ENCODE measurements around the gene OSBPL5. TPM values are rescaled to one million over a fixed set of nuclear protein-coding genes. Genes with fewer than 3 reads are reported as not detected.

OSBPL5 gene
- total RNA-seq, 1 donor from 2014 or later = 115 TPM

DNA sequence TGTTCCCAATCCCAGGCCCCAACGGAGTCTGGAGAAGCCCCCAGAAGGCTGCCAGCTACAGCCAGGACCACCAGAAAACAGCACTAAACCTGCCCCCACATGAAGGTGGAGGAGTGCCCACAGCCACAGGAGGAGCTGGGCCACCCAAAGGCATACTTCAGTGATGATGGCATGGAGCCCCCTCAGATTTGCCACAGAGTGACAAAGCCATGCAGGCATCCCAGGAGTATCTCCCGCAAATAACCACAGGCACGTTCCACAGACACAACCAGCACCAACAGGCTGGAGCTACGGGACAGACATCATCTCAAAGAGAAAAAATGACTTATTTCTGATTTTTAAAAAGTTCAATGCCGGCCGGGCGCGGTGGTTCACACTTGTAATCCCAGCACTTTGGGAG lies 118.5 kb downstream of the OSBPL5 start:
- no peak for DNase-seq
- Mint-ChIP-seq H3K36me3 (ENCODE audit: unreplicated experiment) (no peaks in the 10 kb centered on the region), H3K27ac (ENCODE audit: unreplicated experiment) (no peak overlapping the region)

DNA sequence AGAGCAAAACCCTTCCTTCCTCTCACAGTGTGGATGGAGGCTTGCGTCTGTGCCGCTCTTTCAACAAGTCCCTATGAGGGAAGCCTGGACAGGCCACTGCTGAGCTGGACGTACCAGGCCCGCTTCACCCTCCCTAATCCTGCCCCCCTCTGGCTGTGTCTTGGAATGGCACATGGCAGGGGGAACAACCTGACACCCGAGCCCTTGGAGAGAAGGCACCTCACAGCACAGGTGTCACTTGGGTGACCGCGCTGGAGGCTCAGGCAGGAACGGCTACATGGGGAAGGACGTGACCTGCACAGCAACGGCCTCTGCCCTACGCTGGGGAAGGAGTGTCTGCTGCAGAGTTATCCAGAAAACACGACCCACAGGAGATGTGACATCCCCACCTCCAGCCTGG lies 118.9 kb downstream of the OSBPL5 start:
- Mint-ChIP-seq H3K27ac (ENCODE audit: unreplicated experiment) (no peak overlapping the region), H3K36me3 (ENCODE audit: unreplicated experiment) (no peaks in the 10 kb centered on the region), H3K27me3 (ENCODE audit: unreplicated experiment) (peaks cover 3% of the 10 kb centered on the region), H3K4me1 (ENCODE audit: low read depth, unreplicated experiment) (peaks cover 20% of the 10 kb centered on the region), H3K4me3 (ENCODE audit: unreplicated experiment) (no peak overlapping the region), H3K9me3 (ENCODE audit: unreplicated experiment) (peaks cover 2% of the 10 kb centered on the region)
- TF ChIP-seq, protein P1, sequence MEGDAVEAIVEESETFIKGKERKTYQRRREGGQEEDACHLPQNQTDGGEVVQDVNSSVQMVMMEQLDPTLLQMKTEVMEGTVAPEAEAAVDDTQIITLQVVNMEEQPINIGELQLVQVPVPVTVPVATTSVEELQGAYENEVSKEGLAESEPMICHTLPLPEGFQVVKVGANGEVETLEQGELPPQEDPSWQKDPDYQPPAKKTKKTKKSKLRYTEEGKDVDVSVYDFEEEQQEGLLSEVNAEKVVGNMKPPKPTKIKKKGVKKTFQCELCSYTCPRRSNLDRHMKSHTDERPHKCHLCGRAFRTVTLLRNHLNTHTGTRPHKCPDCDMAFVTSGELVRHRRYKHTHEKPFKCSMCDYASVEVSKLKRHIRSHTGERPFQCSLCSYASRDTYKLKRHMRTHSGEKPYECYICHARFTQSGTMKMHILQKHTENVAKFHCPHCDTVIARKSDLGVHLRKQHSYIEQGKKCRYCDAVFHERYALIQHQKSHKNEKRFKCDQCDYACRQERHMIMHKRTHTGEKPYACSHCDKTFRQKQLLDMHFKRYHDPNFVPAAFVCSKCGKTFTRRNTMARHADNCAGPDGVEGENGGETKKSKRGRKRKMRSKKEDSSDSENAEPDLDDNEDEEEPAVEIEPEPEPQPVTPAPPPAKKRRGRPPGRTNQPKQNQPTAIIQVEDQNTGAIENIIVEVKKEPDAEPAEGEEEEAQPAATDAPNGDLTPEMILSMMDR (IDR thresholded peaks at IDR 0.05; ENCODE audit: partially characterized antibody, unreplicated experiment) = peak; percentile 16
- DNase-seq = no peak

More for the DNA sequence above, 118.5 kb downstream of the OSBPL5 start:
- no peak overlapping the region for H3K4me3 Mint-ChIP-seq (ENCODE audit: unreplicated experiment)
- TF ChIP-seq, protein P1 (IDR thresholded peaks at IDR 0.05; ENCODE audit: partially characterized antibody, unreplicated experiment) = no peak
- peaks cover 2% of the 10 kb centered on the region for H3K9me3 Mint-ChIP-seq (ENCODE audit: unreplicated experiment)
- peaks cover 24% of the 10 kb centered on the region for H3K4me1 Mint-ChIP-seq (ENCODE audit: low read depth, unreplicated experiment)
- peaks cover 3% of the 10 kb centered on the region for H3K27me3 Mint-ChIP-seq (ENCODE audit: unreplicated experiment)

DNA sequence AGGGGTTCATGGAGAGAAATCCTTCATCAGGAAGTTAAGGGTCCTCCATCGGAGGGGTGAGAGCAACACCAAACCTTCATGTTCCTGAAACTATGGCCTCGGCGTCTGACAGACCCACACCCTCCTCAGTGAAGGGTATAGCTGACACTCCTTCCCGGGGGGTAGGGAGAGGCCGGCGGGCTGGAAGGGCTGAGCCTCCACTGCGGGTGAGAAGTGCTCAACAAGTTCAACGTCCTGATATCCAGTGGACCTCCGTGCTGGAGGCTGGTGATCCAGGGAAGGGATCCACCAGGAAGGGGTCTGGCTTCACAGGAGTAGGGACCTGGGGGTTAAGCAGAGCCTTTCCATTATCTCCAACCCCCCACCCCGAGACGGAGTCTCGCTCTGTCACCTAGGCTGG lies 120.2 kb downstream of the OSBPL5 start:
- Mint-ChIP-seq H3K27ac (ENCODE audit: unreplicated experiment) (no peak overlapping the region), H3K4me1 (ENCODE audit: low read depth, unreplicated experiment) (peaks cover 11% of the 10 kb centered on the region)

DNA sequence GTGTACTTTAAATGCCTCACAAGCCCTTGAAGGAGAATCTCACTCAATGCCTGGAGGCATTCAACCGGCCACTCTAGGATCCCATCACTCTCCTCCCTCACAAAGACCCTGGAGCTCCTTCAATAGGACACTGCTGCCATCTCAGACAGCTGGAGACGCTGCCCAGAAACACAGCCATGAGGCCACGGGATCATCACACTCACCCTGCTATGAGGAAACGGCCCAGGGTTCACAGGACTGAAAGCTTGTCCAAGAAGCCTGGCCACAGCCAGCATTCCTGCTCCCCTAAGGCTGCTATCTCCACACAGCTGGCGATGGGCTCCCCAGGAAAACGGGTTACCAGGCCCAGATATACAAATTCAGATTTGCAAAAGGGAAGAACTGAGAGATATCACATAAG lies 121.1 kb downstream of the OSBPL5 start:
- TF ChIP-seq, protein P1 (IDR thresholded peaks at IDR 0.05; ENCODE audit: partially characterized antibody, unreplicated experiment) = no peak
- no peak overlapping the region for H3K4me3 Mint-ChIP-seq (ENCODE audit: unreplicated experiment)
- H3K27ac Mint-ChIP-seq (ENCODE audit: unreplicated experiment) = no peak overlapping the region
- peaks cover 2% of the 10 kb centered on the region for H3K9me3 Mint-ChIP-seq (ENCODE audit: unreplicated experiment)
- DNase-seq = no peak
- peaks cover 2% of the 10 kb centered on the region for H3K27me3 Mint-ChIP-seq (ENCODE audit: unreplicated experiment)
- no peaks in the 10 kb centered on the region for H3K36me3 Mint-ChIP-seq (ENCODE audit: unreplicated experiment)
- peaks cover 4% of the 10 kb centered on the region for H3K4me1 Mint-ChIP-seq (ENCODE audit: low read depth, unreplicated experiment)

More for the DNA sequence above, 120.2 kb downstream of the OSBPL5 start:
- H3K9me3 Mint-ChIP-seq (ENCODE audit: unreplicated experiment) = peaks cover 2% of the 10 kb centered on the region
- TF ChIP-seq, protein P1 (IDR thresholded peaks at IDR 0.05; ENCODE audit: partially characterized antibody, unreplicated experiment) = no peak
- no peak for DNase-seq
- H3K4me3 Mint-ChIP-seq (ENCODE audit: unreplicated experiment) = no peak overlapping the region
- H3K27me3 Mint-ChIP-seq (ENCODE audit: unreplicated experiment) = peaks cover 2% of the 10 kb centered on the region
- H3K36me3 Mint-ChIP-seq (ENCODE audit: unreplicated experiment) = no peaks in the 10 kb centered on the region

DNA sequence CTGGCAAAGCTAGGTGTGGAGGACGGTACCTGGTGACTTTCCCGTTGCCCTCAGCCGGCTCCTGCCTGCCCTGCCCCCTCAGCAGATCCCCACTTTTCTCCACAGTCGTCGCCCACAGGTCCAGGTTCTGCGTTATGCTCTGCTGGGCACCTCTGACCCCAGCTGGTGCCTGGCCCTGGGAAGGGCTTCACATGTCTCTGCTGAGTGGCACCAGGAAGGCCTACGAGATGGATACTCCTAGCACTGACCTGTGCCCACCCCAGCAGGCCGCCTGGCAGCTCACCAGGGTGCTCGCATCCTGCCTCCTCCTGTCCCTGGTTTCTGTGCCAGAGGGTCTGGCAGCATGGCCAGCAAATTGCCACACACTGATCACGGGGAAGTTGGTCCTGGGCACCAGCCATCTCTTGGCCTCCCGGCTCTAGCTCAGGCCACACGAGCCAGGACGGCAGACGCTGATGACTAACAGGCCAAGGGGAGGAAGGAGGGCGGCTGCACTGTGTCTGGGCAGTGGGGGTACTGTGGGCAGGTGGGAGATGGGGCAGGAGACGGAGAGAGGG lies 121.7 kb downstream of the OSBPL5 start:
- peaks cover 2% of the 10 kb centered on the region for H3K9me3 Mint-ChIP-seq (ENCODE audit: unreplicated experiment)
- peaks cover 4% of the 10 kb centered on the region for H3K4me1 Mint-ChIP-seq (ENCODE audit: low read depth, unreplicated experiment)
- TF ChIP-seq, protein P1 (IDR thresholded peaks at IDR 0.05; ENCODE audit: partially characterized antibody, unreplicated experiment) = no peak
- peaks cover 2% of the 10 kb centered on the region for H3K27me3 Mint-ChIP-seq (ENCODE audit: unreplicated experiment)
- DNase-seq = no peak
- no peaks in the 10 kb centered on the region for H3K36me3 Mint-ChIP-seq (ENCODE audit: unreplicated experiment)
- no peak overlapping the region for H3K4me3 Mint-ChIP-seq (ENCODE audit: unreplicated experiment)
- H3K27ac Mint-ChIP-seq (ENCODE audit: unreplicated experiment) = no peak overlapping the region
